A549 (cell line): ENCODE measurements around the gene MRPL9.

Experiments used
- EP300 ChIP-seq, 2 experiments: fragments of >200 bp; sonication (Bioruptor Twin); formaldehyde crosslinking; IDR thresholded peaks; 2 replicates in 1 of 2; 3 replicates in 1 of 2; pipeline ENCODE4 v1.6.1; 2016 to 2017
- FOSL2 ChIP-seq, 2 experiments: fragments of 450-650 bp in 1 of 2; fragments of >200 bp in 1 of 2; sonication (Bioruptor Twin) in 1 of 2; formaldehyde crosslinking; IDR thresholded peaks; 2 replicates each; pipeline versions ENCODE4 v1.5.0 to v1.6.1; 2016 to 2020; ENCODE audit warnings: mild to moderate bottlenecking in 1 of 2, moderate library complexity in 1 of 2
- HDAC2 ChIP-seq: fragments of 200-600 bp; sonication (generic); IDR thresholded peaks from 2 replicates; pipeline ENCODE4 v1.6.1; 2016
- JUN ChIP-seq, 2 experiments: fragments of >200 bp; sonication (Bioruptor Twin); formaldehyde crosslinking; IDR thresholded peaks; 2 replicates in 1 of 2; 3 replicates in 1 of 2; pipeline ENCODE4 v1.6.1; 2016 to 2017
- MYC ChIP-seq: IDR thresholded peaks from 2 replicates; pipeline ENCODE4 v1.6.1; 2012; ENCODE audit warnings: mild to moderate bottlenecking, inconsistent platforms, low read length, improper control_type of control experiment, borderline replicate concordance
- NR3C1 ChIP-seq: fragments of >200 bp; sonication (Bioruptor Twin); formaldehyde crosslinking; IDR thresholded peaks from 3 replicates; pipeline ENCODE4 v1.6.1; 2017
- POLR2A ChIP-seq: IDR thresholded peaks from 2 replicates; pipeline ENCODE4 v1.6.1; 2012; ENCODE audit warnings: mild to moderate bottlenecking, low read length
- RAD21 ChIP-seq, 2 experiments: fragments of >200 bp in 1 of 2; sonication (Bioruptor Twin) in 1 of 2; formaldehyde crosslinking in 1 of 2; IDR thresholded peaks in 1 of 2; conservative IDR thresholded peaks in 1 of 2; 2 replicates in 1 of 2; 3 replicates in 1 of 2; pipeline ENCODE4 v1.6.1; 2012 to 2018; ENCODE audit warnings: inconsistent platforms in 1 of 2
- RCOR1 ChIP-seq: fragments of 150-350 bp; IDR thresholded peaks from 2 replicates; pipeline ENCODE4 v1.6.1; 2014; ENCODE audit warnings: antibody characterized with exemption, low read length, low read depth
- TF ChIP-seq, protein P1 (sequence below): fragments of >200 bp; sonication (Bioruptor Twin); formaldehyde crosslinking; IDR thresholded peaks from 3 replicates; pipeline ENCODE4 v1.5.1; 2016
- TF ChIP-seq, protein P2 (sequence below): fragments of 200-600 bp; sonication (generic); IDR thresholded peaks from 2 replicates; pipeline ENCODE4 v1.6.1; 2016; ENCODE audit warnings: antibody characterized with exemption, mild to moderate bottlenecking, moderate library complexity

- TF ChIP-seq, protein P1, sequence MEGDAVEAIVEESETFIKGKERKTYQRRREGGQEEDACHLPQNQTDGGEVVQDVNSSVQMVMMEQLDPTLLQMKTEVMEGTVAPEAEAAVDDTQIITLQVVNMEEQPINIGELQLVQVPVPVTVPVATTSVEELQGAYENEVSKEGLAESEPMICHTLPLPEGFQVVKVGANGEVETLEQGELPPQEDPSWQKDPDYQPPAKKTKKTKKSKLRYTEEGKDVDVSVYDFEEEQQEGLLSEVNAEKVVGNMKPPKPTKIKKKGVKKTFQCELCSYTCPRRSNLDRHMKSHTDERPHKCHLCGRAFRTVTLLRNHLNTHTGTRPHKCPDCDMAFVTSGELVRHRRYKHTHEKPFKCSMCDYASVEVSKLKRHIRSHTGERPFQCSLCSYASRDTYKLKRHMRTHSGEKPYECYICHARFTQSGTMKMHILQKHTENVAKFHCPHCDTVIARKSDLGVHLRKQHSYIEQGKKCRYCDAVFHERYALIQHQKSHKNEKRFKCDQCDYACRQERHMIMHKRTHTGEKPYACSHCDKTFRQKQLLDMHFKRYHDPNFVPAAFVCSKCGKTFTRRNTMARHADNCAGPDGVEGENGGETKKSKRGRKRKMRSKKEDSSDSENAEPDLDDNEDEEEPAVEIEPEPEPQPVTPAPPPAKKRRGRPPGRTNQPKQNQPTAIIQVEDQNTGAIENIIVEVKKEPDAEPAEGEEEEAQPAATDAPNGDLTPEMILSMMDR = no peak
- TF ChIP-seq NR3C1 (no peak), EP300 (IDR thresholded peaks at IDR 0.05) (no peak), JUN (IDR thresholded peaks at IDR 0.05) (no peak), POLR2A (no peak), FOSL2 (IDR thresholded peaks at IDR 0.05) (no peak), FOSL2 (CRISPR knock-in tag; IDR thresholded peaks at IDR 0.05) (no peak), RAD21 (conservative IDR thresholded peaks at IDR 0.05 in 1 of 2, IDR thresholded peaks at IDR 0.05 in 1 of 2) (no peak), HDAC2 (no peak), RCOR1 (no peak), MYC (no peak)
- TF ChIP-seq, protein P2, sequence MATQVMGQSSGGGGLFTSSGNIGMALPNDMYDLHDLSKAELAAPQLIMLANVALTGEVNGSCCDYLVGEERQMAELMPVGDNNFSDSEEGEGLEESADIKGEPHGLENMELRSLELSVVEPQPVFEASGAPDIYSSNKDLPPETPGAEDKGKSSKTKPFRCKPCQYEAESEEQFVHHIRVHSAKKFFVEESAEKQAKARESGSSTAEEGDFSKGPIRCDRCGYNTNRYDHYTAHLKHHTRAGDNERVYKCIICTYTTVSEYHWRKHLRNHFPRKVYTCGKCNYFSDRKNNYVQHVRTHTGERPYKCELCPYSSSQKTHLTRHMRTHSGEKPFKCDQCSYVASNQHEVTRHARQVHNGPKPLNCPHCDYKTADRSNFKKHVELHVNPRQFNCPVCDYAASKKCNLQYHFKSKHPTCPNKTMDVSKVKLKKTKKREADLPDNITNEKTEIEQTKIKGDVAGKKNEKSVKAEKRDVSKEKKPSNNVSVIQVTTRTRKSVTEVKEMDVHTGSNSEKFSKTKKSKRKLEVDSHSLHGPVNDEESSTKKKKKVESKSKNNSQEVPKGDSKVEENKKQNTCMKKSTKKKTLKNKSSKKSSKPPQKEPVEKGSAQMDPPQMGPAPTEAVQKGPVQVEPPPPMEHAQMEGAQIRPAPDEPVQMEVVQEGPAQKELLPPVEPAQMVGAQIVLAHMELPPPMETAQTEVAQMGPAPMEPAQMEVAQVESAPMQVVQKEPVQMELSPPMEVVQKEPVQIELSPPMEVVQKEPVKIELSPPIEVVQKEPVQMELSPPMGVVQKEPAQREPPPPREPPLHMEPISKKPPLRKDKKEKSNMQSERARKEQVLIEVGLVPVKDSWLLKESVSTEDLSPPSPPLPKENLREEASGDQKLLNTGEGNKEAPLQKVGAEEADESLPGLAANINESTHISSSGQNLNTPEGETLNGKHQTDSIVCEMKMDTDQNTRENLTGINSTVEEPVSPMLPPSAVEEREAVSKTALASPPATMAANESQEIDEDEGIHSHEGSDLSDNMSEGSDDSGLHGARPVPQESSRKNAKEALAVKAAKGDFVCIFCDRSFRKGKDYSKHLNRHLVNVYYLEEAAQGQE = no peak
Measured at GRCh38 chr1:151774256-151774922, 11.1 kb upstream of the MRPL9 start.
